Body of pancreas (tissue), 4 donors: Measurements from ENCODE around the gene TC2N.

Experiments used
- CTCF ChIP-seq, 7 experiments: fragments of 450-650 bp in 4 of 7; fragments of 200-600 bp in 3 of 7; sonication (generic) in 3 of 7; IDR thresholded peaks; one replicate each; pipeline ENCODE4 v1.5.1; 2016 to 2019; ENCODE audit warnings: antibody characterized with exemption in 7 of 7
- POLR2A ChIP-seq, 3 donors: fragments of 450-650 bp; IDR thresholded peaks; one replicate each; pipeline ENCODE4 v1.6.1; 2016; ENCODE audit warnings: antibody characterized with exemption in 3 of 3, mild to moderate bottlenecking in 2 of 3

- TF ChIP-seq POLR2A (IDR thresholded peaks at IDR 0.05), result no peak
- no peak for TF ChIP-seq CTCF (IDR thresholded peaks at IDR 0.05)
Observed at GRCh38 chr14:91831337-91831736, 36.0 kb downstream of the TC2N start.
